Islet precursor cell (in vitro differentiated cells): Measurements from ENCODE around the gene WDFY4.

Experiments
- DNase-seq: peaks from one replicate; pipeline ENCODE4 v3.0.0-alpha.2; 2018

The WDFY4 gene

DNA sequence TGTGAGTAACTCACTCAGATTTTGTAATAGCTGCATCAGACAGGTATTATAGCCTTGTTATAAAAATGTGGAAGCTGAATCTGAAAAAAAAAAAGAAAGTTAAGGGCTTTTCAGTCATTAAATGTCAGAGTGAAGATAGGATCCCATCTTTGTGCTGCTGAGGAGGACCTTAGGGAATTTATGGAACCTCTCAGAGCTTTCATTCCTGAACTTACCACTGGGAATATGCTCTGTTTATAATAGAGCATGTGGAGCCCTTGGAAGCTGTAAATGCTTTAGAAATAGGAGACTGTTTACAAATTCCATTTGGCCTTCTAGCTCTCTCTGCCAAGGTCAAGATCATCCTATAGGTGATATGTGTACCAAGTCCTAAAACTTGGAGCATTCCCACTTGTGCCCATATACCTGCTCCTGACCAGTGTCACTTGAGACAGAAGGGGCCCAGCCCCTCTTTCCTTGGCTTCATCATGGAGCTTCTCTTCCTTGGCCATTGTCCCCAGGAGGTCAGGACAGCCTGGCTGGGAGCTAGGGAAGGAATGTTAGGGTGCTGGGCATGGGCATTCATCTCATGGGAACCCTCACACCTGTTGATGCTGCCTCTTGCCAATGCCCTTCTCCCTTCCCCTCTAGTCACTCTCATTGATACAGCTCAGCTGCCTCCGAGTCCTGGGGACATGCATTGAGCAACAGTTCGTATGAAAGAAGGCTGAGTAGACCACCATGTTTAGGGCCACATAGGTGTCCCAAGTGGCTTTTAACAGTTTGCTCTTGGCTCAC, 149.7 kb downstream of the WDFY4 start:
- peak; percentile 20 for DNase-seq

DNA sequence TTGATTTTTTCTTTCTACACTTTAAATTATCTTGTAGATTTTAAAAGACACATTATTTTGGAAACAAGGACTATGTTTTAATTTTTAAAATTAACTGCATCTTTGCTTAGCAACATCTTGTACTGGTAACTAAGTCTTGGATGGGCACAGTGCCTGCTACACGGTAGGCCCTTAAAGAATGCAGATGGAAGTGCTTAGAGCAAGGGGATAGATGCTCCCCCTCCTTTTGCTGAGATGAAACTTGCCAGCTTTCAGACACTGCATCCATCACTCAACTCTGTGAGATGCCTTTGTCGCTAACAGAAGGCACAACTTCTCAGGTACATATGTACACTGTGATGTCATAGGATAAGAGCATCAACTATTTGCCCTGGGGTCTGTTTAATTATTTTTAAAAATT, 151.1 kb downstream of the WDFY4 start:
- no peak for DNase-seq

DNA sequence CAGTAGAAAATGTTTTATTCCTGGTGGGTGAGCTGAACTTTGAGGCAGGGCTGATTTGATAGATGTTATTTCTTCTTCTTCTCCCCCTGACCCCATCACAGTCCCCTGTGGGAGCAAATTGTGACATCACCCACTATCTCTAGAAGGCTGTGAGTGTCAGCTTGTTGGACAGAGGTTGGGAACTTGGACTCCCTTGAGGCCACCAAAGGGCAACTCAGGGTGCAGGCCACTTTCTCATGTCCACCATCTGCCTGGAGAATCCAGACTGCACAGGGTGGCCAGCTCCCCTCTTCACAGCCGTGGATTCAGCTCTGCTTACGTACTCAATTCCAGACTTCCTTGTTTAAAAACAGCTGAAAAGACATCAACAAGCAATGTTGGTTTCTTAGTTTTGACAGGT, 151.9 kb downstream of the WDFY4 start:
- peak; percentile 23 for DNase-seq

DNA sequence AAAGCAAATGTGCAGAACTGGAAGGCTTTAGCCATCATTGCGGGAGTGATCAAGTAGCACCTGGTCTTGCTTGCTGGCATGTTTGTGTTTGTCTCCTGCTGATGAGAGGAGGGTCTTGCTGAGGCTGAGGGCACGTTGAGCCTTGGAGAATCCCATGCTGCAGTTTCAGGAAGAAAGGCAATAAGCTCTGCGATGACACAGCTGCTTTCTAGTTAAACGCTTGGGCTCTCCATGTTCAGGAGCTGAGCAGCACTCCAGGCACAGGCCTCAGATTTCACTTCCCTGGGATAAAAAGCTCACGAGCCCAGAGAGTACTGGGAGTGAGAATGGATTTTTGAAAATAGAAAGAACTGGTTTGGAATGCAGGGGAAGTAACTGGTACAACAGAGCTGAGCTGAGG, 154.2 kb downstream of the WDFY4 start:
- no peak for DNase-seq

DNA sequence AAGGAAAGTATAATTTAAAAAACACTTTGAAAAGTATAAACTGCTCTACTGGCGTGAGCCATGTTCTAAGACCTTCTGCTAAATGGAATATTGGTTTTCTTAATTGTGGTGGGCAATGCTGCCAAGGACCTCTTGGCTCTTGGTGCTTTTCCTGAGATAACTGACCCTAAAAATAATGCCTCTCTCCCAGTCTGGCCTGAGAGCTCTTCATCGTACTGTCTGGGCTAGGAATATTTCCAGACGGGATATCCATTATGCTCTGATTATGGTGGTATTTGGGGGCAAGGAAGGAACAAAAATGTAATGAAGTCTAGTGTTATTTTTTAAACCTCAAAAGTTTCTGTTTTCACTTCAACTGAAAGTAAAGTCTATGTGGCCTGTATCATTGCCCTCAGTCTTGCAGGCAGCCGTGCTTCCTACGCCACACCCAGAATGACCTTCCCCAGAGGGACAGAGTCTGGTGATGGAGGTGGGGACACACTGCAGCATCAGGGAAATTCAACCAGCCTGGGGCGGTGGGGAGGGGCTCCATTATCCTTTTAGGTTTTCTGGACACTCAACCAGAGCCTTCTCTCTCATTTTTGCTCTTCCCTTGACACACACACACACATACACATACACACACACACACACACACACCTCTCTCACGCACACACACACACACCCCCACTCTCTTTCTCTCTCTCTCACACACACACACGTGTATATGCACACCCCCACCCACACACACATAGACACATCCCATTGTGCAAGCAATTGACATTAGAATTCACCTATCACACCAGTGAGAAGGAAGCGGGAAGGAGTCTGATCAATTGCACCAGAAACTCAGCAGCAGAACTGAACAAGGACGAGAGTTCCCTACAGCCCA, 155.4 kb downstream of the WDFY4 start:
- no peak for DNase-seq

DNA sequence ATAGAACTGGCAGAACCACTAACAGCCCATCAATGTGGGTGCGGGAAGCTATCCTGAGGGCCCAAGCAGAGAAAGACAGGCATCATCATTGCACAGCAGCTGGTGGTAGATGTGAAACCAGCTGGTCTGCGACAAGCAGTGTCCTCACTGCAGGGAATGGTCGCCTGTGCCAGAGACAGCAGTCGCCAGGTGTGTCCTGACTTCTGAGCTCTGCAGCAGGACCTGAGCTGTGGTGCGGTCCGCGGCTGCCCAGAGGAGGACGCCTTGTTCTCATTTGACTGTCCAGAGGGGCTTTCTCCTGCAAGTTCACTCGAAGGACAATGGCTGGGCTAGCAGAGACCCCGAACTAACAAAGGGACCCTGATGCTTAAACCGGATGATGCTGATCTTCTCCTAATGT, 157.6 kb downstream of the WDFY4 start:
- DNase-seq, result no peak

DNA sequence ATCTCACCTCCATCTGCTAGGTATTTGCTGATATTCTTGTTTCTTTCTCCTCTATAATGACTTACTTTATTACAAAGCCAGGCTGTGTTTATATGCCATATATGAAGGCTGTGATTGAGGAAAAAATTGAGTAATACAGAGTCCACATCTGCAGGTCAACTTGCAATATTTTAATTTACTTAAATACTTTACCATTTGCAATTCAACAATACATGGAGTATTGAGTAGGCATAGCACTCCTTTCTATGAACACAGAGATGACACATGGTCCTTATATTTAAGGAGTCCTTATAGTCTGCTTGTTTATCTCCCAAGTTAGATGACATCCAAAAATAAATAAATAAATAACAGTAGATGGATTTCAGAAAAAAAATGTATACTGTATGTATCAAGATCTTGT, 158.5 kb downstream of the WDFY4 start:
- DNase-seq, result no peak

DNA sequence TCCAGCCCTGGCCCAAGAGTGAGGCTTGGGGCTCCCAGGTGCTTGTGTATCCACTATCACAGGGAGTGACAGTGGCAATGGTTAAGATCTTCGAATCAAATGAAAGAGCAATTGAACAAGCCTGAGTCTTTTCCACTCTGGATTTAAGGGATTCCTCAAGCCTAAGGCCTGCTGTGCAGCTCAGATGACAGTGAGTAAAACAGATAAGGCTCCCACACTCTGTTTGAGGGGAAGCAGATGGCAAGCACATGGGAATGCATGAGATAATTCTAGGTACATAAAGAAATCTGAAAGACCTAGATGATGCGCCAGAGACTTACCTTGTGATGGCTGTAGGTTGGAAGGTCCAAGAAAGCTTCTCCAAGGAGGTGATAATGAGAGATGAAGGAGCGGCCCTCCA, 159.9 kb downstream of the WDFY4 start:
- no peak for DNase-seq

DNA sequence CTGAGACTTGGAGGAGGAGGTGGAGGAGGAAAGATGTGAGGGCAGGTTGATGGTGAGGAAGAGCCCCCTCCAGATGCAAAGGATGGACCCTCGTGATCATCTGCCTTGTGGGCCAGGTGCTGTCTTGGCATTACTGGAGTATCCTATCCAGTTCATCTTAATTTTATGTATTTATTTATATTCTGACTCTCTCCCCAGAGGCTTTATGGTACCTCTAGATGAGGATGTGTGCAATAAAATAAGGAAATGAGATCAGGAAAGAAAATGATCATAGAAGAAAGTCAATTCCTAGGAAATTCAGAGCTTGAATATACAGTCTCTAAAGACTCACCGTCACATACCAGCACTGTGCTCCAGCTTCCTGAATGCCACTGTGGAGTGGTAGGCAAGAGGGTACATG, 160.8 kb downstream of the WDFY4 start:
- no peak for DNase-seq

DNA sequence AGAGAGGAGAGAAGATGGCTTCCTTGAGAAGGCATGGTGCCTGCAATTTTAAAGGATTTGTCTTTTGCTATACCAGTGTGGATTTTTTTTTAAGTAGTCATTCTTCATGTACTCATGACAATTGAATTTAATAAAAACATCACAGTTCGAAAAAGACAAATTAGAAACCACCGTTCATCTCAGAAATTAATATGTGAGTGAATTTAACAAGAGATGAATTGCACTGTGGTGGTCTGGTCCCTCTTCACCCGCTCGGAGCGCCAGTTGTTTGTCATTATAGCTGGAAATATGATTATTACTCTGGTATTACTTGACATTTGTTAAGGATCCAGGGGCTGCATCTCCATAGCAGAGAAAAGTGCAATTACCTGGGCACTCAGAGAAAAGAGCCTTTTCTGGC, 163.0 kb downstream of the WDFY4 start:
- DNase-seq, result no peak

DNA sequence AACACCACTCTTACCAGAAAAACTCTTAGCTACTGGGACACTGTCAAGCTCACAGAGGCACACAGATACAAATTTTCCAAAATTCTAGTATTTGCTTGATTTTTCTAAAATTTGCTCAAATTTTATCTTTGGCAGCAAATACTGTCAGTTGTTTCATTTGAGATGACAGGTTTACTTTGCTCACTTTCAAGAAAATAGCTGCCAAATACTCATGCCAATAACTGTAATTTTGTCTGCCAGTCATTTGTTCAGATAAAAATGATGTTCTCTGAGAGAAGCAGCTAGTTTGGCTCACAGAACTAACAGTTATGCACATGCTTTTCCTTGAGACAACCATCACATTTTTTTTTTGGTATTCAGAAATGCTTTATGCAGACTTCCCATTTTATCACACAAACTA, 172.2 kb downstream of the WDFY4 start:
- DNase-seq, result no peak

DNA sequence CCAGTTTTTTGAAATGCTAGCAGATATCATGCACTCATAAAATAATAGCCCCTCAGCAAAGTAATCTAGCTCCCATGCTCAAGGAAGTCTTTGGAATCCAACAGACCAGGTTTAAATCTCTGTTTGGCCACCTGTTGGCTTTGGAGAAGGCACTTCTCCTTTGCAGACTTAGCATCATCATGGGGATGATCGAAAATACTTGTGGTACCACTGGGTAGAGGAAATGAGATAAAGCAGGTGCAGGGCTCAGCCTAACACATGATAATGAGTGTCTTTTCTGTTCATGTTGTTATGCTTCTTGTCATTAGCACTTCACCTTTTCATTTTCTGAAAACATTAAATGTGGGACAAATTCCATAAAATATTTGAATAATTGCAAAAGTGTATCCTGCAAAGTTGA, 187.6 kb downstream of the WDFY4 start:
- DNase-seq, result no peak

DNA sequence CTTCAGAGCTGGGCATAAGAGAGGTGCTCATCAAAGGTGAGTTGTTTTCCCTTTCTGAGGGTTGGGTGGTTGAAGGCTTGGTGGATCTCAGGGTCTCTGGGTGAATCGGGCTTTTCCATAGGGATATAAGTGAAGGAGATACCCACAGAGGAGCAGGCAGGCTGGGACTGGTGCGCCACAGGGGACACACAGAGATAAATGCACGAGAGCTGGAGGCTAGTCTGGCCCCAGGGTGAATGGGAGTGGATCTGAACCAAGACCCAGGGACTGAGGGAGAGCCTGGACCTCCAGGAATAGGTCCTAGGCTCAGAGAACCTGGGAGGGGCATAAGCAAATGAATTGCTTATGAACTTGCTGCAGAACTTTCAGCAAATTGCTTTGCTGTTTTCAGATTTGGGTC, 193.4 kb downstream of the WDFY4 start:
- no peak for DNase-seq

DNA sequence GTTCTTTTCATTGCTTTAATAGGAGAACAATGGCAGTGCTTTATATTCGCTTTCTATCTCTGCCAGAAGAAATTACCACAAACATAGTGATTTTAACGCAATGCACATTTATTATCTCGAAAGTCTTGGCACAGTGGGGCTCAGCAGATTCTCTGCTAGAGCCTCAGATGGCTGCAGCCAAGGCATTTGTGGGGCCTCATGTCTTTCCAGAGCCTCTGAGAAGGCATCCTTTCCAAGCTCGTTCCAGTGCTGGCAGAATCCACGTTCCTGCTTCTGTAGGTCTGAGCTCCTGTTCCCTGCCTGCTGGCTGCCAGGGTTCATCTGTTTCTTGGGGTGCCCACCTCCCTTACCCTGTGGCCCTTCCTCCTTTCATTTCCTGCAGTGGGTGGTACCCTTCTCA, 194.8 kb downstream of the WDFY4 start:
- no peak for DNase-seq

DNA sequence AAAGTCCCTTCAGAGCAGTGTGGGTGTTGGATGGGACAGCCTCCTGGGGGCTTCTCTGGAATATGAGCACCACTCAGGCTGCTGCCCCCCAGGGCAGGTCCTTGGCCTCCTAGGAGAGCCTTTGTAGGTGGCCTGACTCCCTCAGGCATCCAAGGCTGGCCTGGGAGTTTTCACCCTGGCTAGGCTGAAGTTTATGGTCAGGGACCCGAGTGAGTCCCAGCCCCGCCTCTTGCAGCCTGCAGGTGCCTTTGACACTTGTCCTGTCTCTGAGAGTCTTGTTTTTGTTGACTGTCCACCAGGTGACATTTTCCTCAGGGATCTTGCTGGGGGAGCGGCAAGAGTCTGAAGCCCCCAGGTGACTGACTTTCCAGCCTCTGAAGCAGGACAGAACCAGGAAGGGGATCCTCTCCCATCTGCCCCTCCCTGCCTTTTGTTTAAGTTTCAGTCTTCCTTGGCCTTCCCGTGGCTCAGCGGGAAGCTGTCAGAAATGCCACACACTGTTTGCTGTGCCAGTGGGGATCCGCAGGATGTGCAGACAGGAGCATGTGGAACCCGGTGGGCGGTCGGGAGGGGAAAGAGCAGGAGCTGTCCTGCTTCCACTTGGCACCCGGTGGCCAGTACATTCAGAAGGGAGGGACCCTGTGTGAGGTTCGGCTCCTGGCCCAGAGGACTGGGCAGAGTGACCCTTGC, 195.5 kb downstream of the WDFY4 start:
- DNase-seq, result no peak

DNA sequence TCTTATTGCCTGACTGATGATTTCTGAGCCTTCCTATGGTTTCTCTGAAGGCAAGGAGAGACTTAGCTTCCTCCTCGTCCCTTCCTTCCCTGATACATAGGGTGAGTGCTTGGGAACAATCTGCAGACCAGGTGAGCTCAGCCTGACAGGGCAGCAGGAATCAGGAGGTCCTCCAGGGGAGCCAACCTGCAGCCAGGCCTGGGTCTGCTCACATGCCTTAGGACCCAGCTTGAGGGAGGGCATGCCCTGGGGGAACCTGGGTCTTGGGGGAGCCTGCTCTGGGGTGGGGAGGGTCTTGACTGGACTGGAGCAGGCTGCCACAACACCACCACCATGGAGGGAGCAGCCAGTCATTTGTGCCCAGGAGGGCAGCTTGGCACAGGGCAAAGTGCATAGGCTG, 197.3 kb downstream of the WDFY4 start:
- no peak for DNase-seq

DNA sequence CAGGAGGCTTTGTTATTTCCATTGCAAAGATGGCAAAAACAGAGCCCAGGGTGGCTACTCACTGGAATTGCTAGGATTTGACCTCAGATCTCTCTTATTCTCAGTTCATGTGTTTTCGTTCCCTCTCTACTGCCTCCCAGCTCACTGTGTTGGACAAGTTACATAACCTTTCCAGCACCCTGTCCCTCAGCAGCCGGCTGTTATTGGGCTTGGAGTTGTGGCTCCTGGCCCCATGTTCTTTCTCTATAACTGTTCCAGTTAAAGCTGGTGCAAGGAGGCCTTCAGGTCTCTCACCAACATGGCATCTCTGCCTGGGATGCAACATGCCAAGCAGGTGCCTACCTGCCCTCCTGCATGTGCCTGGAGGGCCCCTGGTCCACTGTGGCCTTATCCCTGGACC, 198.2 kb downstream of the WDFY4 start:
- DNase-seq, result peak; percentile 22

DNA sequence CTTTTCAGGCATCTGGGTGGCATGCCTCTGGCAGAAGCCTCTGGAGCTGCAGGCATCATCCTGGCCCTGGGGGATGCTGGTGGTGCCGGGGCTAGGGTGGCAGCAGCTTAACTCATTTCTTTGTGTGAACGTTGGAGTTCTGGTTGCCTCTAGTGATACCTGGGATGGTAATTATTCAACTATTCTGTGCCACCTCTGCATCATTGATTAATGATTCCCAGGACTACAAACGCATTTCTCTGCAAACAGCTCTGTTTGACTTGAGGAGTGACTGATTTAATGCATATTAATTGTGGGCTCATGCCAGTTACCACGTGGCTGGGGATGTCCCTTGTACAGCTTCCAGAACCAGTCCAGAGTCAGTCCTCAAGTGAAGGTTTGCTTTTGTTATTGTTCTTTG, 199.0 kb downstream of the WDFY4 start:
- no peak for DNase-seq

DNA sequence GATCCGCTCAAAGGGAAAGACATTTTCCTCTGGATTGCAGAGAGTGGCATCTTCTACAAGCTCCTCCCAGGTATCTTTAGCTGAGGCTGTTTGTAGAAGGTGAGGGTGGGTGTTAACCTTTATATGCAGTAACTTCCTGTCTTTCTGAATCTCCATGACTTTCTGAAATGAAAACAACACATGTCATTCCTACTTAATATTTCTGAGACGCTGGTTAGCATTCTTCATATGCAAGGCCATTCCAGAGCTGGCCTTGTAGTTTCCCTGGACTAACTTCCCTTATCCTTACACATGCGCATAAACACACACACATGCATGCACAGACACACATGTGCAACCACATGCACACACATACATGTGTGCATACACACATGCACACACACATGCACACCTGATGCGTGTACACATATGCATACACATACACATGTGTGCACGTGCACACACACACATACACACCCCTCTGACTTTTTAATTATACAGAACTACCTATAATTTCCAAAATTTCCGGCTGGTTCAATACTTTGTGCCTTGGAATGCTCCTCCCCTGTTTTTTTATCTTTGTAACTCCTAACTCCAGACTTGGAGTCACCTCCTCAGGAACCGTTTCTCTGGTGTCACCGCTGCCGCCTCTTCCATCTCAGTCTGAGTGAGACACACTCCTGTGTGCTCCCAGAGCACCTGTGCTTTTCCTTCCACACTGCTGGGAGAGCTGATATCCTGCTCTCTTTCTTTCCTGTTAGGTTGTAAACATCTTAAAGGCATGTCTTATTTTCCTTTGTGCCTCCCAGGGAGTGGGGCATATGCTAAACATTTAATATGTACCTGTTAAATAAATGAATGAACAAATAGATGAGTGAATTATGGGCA, 199.7 kb downstream of the WDFY4 start:
- DNase-seq, result peak; percentile 20

DNA sequence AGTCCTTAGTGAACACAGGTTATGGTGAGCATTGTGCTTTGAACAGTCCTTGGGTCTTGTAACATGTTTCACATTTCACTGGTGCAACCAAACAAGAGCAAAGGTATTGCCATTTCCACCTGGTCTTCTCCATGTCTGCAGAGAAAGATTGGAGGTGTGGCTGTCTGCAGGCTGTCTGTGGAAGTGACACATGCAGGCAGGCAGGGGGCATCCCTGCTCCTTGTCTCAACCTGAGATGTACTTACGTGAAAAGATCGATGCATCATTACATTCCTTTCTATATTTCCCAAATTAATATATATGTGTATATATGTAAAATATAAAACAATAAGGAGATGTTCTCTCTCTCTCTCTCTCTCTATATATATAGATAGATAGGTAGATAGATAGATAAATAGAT, 200.7 kb downstream of the WDFY4 start:
- peak; percentile 77 for DNase-seq

DNA sequence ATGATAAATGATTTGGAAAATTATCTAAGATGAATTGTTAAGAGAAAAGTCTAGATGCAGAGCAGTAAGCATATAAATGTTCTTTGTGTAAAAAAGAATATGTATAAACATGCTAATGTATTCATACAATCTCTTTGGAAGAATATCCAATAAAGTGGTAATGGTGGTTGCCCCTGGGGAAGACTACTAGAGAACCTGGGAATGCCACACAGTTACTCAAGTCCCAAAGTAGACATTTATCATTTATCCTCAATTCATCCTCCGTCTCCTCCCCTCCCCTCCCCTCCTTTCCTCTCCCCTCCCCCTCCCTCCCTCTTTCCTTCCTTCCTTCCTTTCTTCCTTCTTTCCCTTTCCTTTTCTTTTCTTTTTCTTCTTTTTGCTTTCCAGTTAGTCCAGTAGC, 203.3 kb downstream of the WDFY4 start:
- no peak for DNase-seq

DNA sequence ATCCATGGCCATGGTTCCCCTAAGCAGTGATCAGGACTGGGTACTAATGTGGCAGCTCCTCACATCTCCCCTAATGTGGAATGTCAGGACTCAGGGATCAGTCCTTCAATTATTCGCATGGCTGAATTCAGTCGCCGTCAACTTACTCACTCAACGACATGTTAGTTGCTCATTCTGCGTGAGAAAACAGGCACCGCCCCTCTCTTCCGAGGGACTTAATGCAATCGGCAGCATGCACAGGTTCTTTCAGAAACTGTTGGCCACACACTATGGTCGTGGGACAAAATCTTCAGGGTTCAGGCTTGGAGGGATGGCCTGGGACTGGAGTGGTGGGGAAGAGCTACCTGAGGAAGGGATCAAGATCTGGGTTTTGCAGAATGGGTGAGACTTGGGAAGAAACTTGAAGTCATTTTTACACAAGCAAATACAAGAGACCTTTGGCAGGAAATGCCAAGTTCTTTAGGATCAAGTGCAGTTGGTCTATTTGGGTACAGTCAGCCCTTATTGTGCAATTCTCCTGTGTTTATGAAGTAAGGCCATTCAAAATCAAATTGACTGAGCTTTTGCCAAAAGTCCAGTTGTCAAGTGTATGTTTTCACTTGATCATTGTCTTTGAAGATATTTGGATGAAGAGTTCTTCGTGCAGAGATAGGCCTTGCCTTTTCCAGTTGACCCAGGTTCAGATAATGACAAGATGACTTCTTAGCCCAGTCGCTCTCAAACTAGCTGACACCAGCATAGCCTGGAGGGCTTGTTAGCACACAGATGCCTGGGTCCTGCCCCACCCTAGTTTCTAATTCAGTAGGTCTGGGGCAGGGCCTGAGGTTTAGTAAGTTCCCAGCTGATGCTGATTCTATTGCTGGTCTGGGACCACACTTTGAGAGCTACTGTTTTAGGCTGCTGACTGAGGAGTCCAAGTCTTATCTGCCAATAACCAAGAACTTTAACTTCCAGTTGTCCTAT, 206.5 kb downstream of the WDFY4 start:
- DNase-seq, result no peak
